Esophagus squamous epithelium (tissue), 5 donors: ENCODE measurements around the gene ITPKB. TPM values are rescaled to one million over a fixed set of nuclear protein-coding genes. Genes with fewer than 3 reads are reported as not detected.

Experiments
- DNase-seq: peaks from one replicate; lab custom pipeline; 2025; lab: John Stamatoyannopoulos, UW
- H3K27ac ChIP-seq, 4 donors: fragments of 200-600 bp; sonication (generic); one replicate each; pipeline ENCODE4 v1.5.1; 2016 to 2019; ENCODE audit warnings: mild to moderate bottlenecking in 1 of 4
- H3K27me3 ChIP-seq, 4 donors: fragments of 200-600 bp; sonication (generic); 1 replicate in 3 of 4; 2 replicates in 1 of 4; pipeline versions ENCODE4 v1.5.1 to v1.6.0; 2017 to 2021; ENCODE audit warnings: antibody characterized with exemption in 1 of 4
- H3K36me3 ChIP-seq, 3 donors: fragments of 200-600 bp; sonication (generic); one replicate each; pipeline ENCODE4 v1.5.1; 2016 to 2019
- H3K4me1 ChIP-seq, 3 donors: fragments of 200-600 bp; sonication (generic); one replicate each; pipeline ENCODE4 v1.5.1; 2017 to 2019
- H3K4me3 ChIP-seq, 4 donors: fragments of 200-600 bp; sonication (generic); 1 replicate in 3 of 4; 2 replicates in 1 of 4; pipeline ENCODE4 v1.5.1; 2016 to 2019; ENCODE audit warnings: mild to moderate bottlenecking in 2 of 4, moderate library complexity in 1 of 4
- H3K9me3 ChIP-seq, 3 donors: fragments of 200-600 bp; sonication (generic); one replicate each; pipeline ENCODE4 v1.5.1; 2016 to 2019
- CTCF ChIP-seq, 6 experiments: fragments of 450-650 bp in 4 of 6; fragments of 200-600 bp in 2 of 6; sonication (generic) in 2 of 6; IDR thresholded peaks; one replicate each; pipeline ENCODE4 v1.5.1; 2016 to 2019; ENCODE audit warnings: antibody characterized with exemption in 6 of 6, mild to moderate bottlenecking in 4 of 6, moderate library complexity in 4 of 6
- POLR2A ChIP-seq, 4 donors: fragments of 450-650 bp; IDR thresholded peaks; one replicate each; pipeline ENCODE4 v1.6.1; 2017; ENCODE audit warnings: antibody characterized with exemption in 4 of 4, mild to moderate bottlenecking in 4 of 4, moderate library complexity in 3 of 4
- WGBS, 2 donors: methylation state at CpG; one replicate each; pipeline ENCODE4 v1.1.5; 2018; 5-methylcytosine and 5-hydroxymethylcytosine counted together
- intact Hi-C: fragments of 100-400 bp; cut with DNase I; formaldehyde crosslinking; loops from one replicate; pipeline ENCODE4 v1.15.0; 2022
- total RNA-seq, 4 donors: library from RNA; depleted of rRNA; stranded (reverse); fragments of >200 nt; gene quantifications; one replicate each; pipeline ENCODE4 v1.1.0, GENCODE V29; 2016
- donor health status: DM: yes; HTN: yes; CAD: no.

Gene ITPKB
- total RNA-seq, 4 donors from 2014 or later: 10.7 to 22.3 (median 15.9) TPM

DNA sequence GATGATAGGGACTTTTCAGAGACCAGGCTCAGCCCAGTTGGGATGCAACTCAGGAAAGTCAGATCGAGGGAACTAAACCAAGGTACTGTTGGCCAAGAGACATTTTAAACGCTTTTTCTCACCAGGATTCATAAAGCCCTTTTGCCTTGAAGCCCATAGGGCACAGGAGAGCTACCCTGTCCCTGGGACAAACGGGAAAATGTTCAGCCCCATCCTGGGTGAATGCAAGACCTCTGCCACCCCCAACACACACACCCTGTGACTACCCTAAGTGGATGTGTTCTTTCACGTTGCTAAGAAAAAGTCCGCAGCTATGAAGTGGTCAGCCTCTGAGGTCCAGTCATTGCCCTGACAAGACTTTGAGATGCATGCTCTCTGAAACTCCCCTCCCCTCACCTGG lies 58.4 kb downstream of the ITPKB start:
- 57 to 69% methylated on average over 5 of the region's 5 CpGs for WGBS, 2 donors
- H3K4me1 ChIP-seq: peaks cover 46 to 97% (median 61%) of the 10 kb centered on the region in 3 donors
- TF ChIP-seq CTCF (IDR thresholded peaks at IDR 0.05) (no peak), POLR2A (IDR thresholded peaks at IDR 0.05) (no peak)
- DNase-seq: no peak
- intact Hi-C loops: no loop called here
- peak overlapping the region in 3 of 4 donors; percentile 82 to 93 (median 92) for H3K27ac ChIP-seq
- no peaks in the 10 kb centered on the region for H3K27me3 ChIP-seq
- peak overlapping the region in 3 of 4 donors; percentile 46 to 62 (median 48) for H3K4me3 ChIP-seq
- no peaks in the 10 kb centered on the region for H3K9me3 ChIP-seq
- no peaks in the 10 kb centered on the region for H3K36me3 ChIP-seq

GRCh38 chr1:226679853-226680516 lies 59.1 kb downstream of the ITPKB start:
- 4 to 8% methylated on average over 13 to 14 of the region's 22 CpGs for WGBS, 2 donors
- H3K4me1 ChIP-seq: peaks cover 51 to 99% (median 57%) of the 10 kb centered on the region in 3 donors
- intact Hi-C loops: no loop called here

GRCh38 chr1:226679262-226679661 lies 59.8 kb downstream of the ITPKB start:
- no peak for TF ChIP-seq POLR2A (IDR thresholded peaks at IDR 0.05)
- peaks cover 56 to 99% (median 57%) of the 10 kb centered on the region in 3 donors for H3K4me1 ChIP-seq
- no peaks in the 10 kb centered on the region for H3K27me3 ChIP-seq
- intact Hi-C loops: no loop called here
- H3K4me3 ChIP-seq: no peak overlapping the region
- peak overlapping the region in 3 of 4 donors; percentile 82 to 93 (median 92) for H3K27ac ChIP-seq
- H3K9me3 ChIP-seq: no peaks in the 10 kb centered on the region
- no peaks in the 10 kb centered on the region for H3K36me3 ChIP-seq
- WGBS, 2 donors: 39 to 68% methylated on average over 2 of the region's 2 CpGs
- no peak for DNase-seq

More at GRCh38 chr1:226679853-226680516, 59.1 kb downstream of the ITPKB start:
- no peak for DNase-seq
- H3K4me3 ChIP-seq: peak overlapping the region; percentile 28 to 62 (median 47)
- peak overlapping the region in 3 of 4 donors; percentile 82 to 93 (median 92) for H3K27ac ChIP-seq
- H3K27me3 ChIP-seq: no peaks in the 10 kb centered on the region
- TF ChIP-seq CTCF (IDR thresholded peaks at IDR 0.05) (no peak), POLR2A (IDR thresholded peaks at IDR 0.05) (peak in 3 of 4 donors; percentile 38 to 79 (median 49))
- H3K9me3 ChIP-seq: no peaks in the 10 kb centered on the region
- no peaks in the 10 kb centered on the region for H3K36me3 ChIP-seq

GRCh38 chr1:226678701-226679100 lies 60.4 kb downstream of the ITPKB start:
- H3K27me3 ChIP-seq: no peaks in the 10 kb centered on the region
- 78 to 89% methylated on average over 8 of the region's 8 CpGs for WGBS, 2 donors
- H3K4me3 ChIP-seq: no peak overlapping the region
- intact Hi-C loops: no loop called here
- no peak for TF ChIP-seq CTCF (IDR thresholded peaks at IDR 0.05)
- TF ChIP-seq POLR2A (IDR thresholded peaks at IDR 0.05): no peak
- peaks cover 56 to 99% (median 57%) of the 10 kb centered on the region in 3 donors for H3K4me1 ChIP-seq
- no peaks in the 10 kb centered on the region for H3K36me3 ChIP-seq
- peak overlapping the region in 3 of 4 donors; percentile 82 to 93 (median 92) for H3K27ac ChIP-seq
- H3K9me3 ChIP-seq: no peaks in the 10 kb centered on the region
- no peak for DNase-seq

GRCh38 chr1:226678251-226678650 lies 60.8 kb downstream of the ITPKB start:
- H3K4me1 ChIP-seq: peaks cover 56 to 99% (median 56%) of the 10 kb centered on the region in 3 donors
- no peak for DNase-seq

More at GRCh38 chr1:226678251-226678650, 60.8 kb downstream of the ITPKB start:
- TF ChIP-seq POLR2A (IDR thresholded peaks at IDR 0.05) (no peak), CTCF (IDR thresholded peaks at IDR 0.05) (no peak)
- WGBS, 2 donors: 66 to 89% methylated on average over 2 of the region's 2 CpGs
- intact Hi-C loops: no loop called here
- no peaks in the 10 kb centered on the region for H3K27me3 ChIP-seq
- H3K36me3 ChIP-seq: no peaks in the 10 kb centered on the region
- H3K9me3 ChIP-seq: no peaks in the 10 kb centered on the region
- peak overlapping the region in 3 of 4 donors; percentile 82 to 93 (median 92) for H3K27ac ChIP-seq
- no peak overlapping the region for H3K4me3 ChIP-seq
